DND-41 (cell line): ENCODE measurements around the gene SFXN5.

Source experiments
- ATAC-seq: fragments of 200-7000 bp; cut with Tn5 transposase; 3 replicates; pipeline ENCODE4 v1.9.1; 2021; ENCODE audit warnings: low read depth; ENCODE audit not compliant: insufficient read depth
- DNase-seq: peaks from one replicate; pipeline ENCODE4 v3.0.0-alpha.2; 2020
- H2AFZ ChIP-seq: 2 replicates; pipeline ENCODE4 v1.6.0; 2012; ENCODE audit warnings: low read depth, low read length
- H3K27ac ChIP-seq: 2 replicates; pipeline ENCODE4 v1.5.1; 2012; ENCODE audit warnings: low read length, inconsistent platforms
- H3K27me3 ChIP-seq: fragments of 200-600 bp; sonication (generic); 2 replicates; pipeline ENCODE4 v1.6.0; 2012; ENCODE audit warnings: low read length, mild to moderate bottlenecking, inconsistent platforms; ENCODE audit not compliant: insufficient read depth, poor library complexity
- H3K36me3 ChIP-seq: 2 replicates; pipeline ENCODE4 v1.5.1; 2012; ENCODE audit warnings: low read length, inconsistent platforms; ENCODE audit not compliant: insufficient read depth
- H3K4me1 ChIP-seq: 2 replicates; pipeline ENCODE4 v1.5.1; 2012; ENCODE audit warnings: mild to moderate bottlenecking, low read length; ENCODE audit not compliant: insufficient read depth
- H3K4me2 ChIP-seq: 2 replicates; pipeline ENCODE4 v1.6.0; 2012; ENCODE audit warnings: mild to moderate bottlenecking, moderate library complexity, low read length, inconsistent platforms; ENCODE audit not compliant: insufficient read depth
- H3K4me3 ChIP-seq, 2 experiments: fragments of 200-600 bp in 1 of 2; shearing (Covaris generic) in 1 of 2; 2 replicates each; pipeline ENCODE4 v1.5.1; 2012 to 2016; ENCODE audit warnings: inconsistent platforms in 2 of 2, low read length in 2 of 2, mild to moderate bottlenecking in 2 of 2, low read depth in 1 of 2, moderate library complexity in 1 of 2
- H3K79me2 ChIP-seq: 2 replicates; pipeline ENCODE4 v1.6.0; 2012; ENCODE audit warnings: low read length, inconsistent platforms; ENCODE audit not compliant: insufficient read depth
- H3K9ac ChIP-seq: 2 replicates; pipeline ENCODE4 v1.6.0; 2012; ENCODE audit warnings: low read depth, mild to moderate bottlenecking, inconsistent platforms, low read length, moderate library complexity
- H3K9me3 ChIP-seq: 2 replicates; pipeline ENCODE4 v1.5.1; 2012; ENCODE audit warnings: low read length, moderate library complexity, mild to moderate bottlenecking, inconsistent platforms; ENCODE audit not compliant: insufficient read depth, severe bottlenecking
- H4K20me1 ChIP-seq: 2 replicates; pipeline ENCODE4 v1.6.0; 2012; ENCODE audit warnings: low read length; ENCODE audit not compliant: insufficient read depth
- EZH2 ChIP-seq: IDR thresholded peaks from 3 replicates; pipeline ENCODE4 v1.6.1; 2012; ENCODE audit warnings: borderline replicate concordance, low read depth, mild to moderate bottlenecking, moderate library complexity, low read length, inconsistent platforms; ENCODE audit not compliant: severe bottlenecking
- TF ChIP-seq, protein P1 (sequence below): IDR thresholded peaks from 2 replicates; pipeline ENCODE4 v1.5.1; 2012; ENCODE audit warnings: borderline replicate concordance, low read length, moderate library complexity, mild to moderate bottlenecking; ENCODE audit not compliant: poor library complexity, severe bottlenecking; ENCODE audit errors: extremely low read depth

The SFXN5 gene

GRCh38 chr2:73112026-73112912, 40.8 kb upstream of the SFXN5 start:
- no peak for TF ChIP-seq EZH2
- TF ChIP-seq, protein P1, sequence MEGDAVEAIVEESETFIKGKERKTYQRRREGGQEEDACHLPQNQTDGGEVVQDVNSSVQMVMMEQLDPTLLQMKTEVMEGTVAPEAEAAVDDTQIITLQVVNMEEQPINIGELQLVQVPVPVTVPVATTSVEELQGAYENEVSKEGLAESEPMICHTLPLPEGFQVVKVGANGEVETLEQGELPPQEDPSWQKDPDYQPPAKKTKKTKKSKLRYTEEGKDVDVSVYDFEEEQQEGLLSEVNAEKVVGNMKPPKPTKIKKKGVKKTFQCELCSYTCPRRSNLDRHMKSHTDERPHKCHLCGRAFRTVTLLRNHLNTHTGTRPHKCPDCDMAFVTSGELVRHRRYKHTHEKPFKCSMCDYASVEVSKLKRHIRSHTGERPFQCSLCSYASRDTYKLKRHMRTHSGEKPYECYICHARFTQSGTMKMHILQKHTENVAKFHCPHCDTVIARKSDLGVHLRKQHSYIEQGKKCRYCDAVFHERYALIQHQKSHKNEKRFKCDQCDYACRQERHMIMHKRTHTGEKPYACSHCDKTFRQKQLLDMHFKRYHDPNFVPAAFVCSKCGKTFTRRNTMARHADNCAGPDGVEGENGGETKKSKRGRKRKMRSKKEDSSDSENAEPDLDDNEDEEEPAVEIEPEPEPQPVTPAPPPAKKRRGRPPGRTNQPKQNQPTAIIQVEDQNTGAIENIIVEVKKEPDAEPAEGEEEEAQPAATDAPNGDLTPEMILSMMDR: no peak
- ATAC-seq: no peak
- H3K36me3 ChIP-seq: no peaks in the 10 kb centered on the region
- H3K9me3 ChIP-seq: no peaks in the 10 kb centered on the region
- H3K4me2 ChIP-seq: no peak overlapping the region
- H3K79me2 ChIP-seq: no peaks in the 10 kb centered on the region
- H3K27me3 ChIP-seq: peaks cover 9% of the 10 kb centered on the region
- no peak overlapping the region for H3K9ac ChIP-seq
- no peak overlapping the region for H2AFZ ChIP-seq
- no peaks in the 10 kb centered on the region for H3K4me1 ChIP-seq
- DNase-seq: no peak
- no peak overlapping the region for H3K4me3 ChIP-seq
- H4K20me1 ChIP-seq: no peaks in the 10 kb centered on the region; the same call in 1 of the 2 replicates
- no peak overlapping the region for H3K27ac ChIP-seq

GRCh38 chr2:73111073-73112025, 39.8 kb upstream of the SFXN5 start:
- no peaks in the 10 kb centered on the region for H3K4me1 ChIP-seq
- H3K36me3 ChIP-seq: no peaks in the 10 kb centered on the region
- DNase-seq: no peak
- no peaks in the 10 kb centered on the region for H3K9me3 ChIP-seq
- no peak overlapping the region for H3K27ac ChIP-seq
- H3K27me3 ChIP-seq: peaks cover 5% of the 10 kb centered on the region
- no peak overlapping the region for H3K4me2 ChIP-seq
- H4K20me1 ChIP-seq: no peaks in the 10 kb centered on the region; the same call in 1 of the 2 replicates
- no peak overlapping the region for H3K9ac ChIP-seq
- H2AFZ ChIP-seq: no peak overlapping the region
- no peaks in the 10 kb centered on the region for H3K79me2 ChIP-seq
- TF ChIP-seq, protein P1: no peak
- ATAC-seq: no peak
- no peak overlapping the region for H3K4me3 ChIP-seq

- H3K4me1 ChIP-seq: no peaks in the 10 kb centered on the region
- H3K9ac ChIP-seq: no peak overlapping the region
- no peaks in the 10 kb centered on the region for H3K36me3 ChIP-seq
- H3K27me3 ChIP-seq: peaks cover 5% of the 10 kb centered on the region
- no peak for ATAC-seq
- H3K79me2 ChIP-seq: no peaks in the 10 kb centered on the region
- H3K27ac ChIP-seq: no peak overlapping the region
- no peaks in the 10 kb centered on the region; the same call in 1 of the 2 replicates for H4K20me1 ChIP-seq
- no peaks in the 10 kb centered on the region for H3K9me3 ChIP-seq
- H2AFZ ChIP-seq: no peak overlapping the region
- H3K4me3 ChIP-seq: no peak overlapping the region
- H3K4me2 ChIP-seq: no peak overlapping the region
- no peak for DNase-seq
- TF ChIP-seq, protein P1: no peak
- TF ChIP-seq EZH2: no peak
Measured at GRCh38 chr2:73110168-73111072, 38.9 kb upstream of the SFXN5 start.
